Neural cell (in vitro differentiated cells): ENCODE results near the gene SLC34A1.

Source experiments
- CTCF ChIP-seq: fragments of 450-650 bp; IDR thresholded peaks from 2 replicates; pipeline ENCODE4 v1.5.1; 2014; ENCODE audit warnings: antibody characterized with exemption, mild to moderate bottlenecking, moderate library complexity; ENCODE audit not compliant: poor library complexity, severe bottlenecking
- EP300 ChIP-seq: fragments of 450-650 bp; conservative IDR thresholded peaks from 2 replicates; pipeline ENCODE4 v1.6.1; 2014; ENCODE audit warnings: antibody characterized with exemption, mild to moderate bottlenecking, moderate library complexity; ENCODE audit not compliant: poor library complexity, severe bottlenecking
- EZH2 ChIP-seq: fragments of 200-600, 300-800 bp; shearing (Covaris generic), sonication (generic); IDR thresholded peaks from 2 replicates; pipeline ENCODE4 v1.6.1; 2014; ENCODE audit warnings: antibody characterized with exemption, low read length, borderline replicate concordance, mild to moderate bottlenecking; ENCODE audit not compliant: insufficient read depth, poor library complexity, severe bottlenecking
- POLR2AphosphoS5 ChIP-seq: IDR thresholded peaks from 2 replicates; pipeline ENCODE4 v1.6.1; 2012

- TF ChIP-seq EZH2 (no peak), CTCF (no peak), EP300 (no peak), POLR2AphosphoS5 (no peak)
Measured at GRCh38 chr5:177355162-177355867, 28.9 kb upstream of the SLC34A1 start.
